Measurements from ENCODE around the gene TBATA.

The TBATA gene

DNA sequence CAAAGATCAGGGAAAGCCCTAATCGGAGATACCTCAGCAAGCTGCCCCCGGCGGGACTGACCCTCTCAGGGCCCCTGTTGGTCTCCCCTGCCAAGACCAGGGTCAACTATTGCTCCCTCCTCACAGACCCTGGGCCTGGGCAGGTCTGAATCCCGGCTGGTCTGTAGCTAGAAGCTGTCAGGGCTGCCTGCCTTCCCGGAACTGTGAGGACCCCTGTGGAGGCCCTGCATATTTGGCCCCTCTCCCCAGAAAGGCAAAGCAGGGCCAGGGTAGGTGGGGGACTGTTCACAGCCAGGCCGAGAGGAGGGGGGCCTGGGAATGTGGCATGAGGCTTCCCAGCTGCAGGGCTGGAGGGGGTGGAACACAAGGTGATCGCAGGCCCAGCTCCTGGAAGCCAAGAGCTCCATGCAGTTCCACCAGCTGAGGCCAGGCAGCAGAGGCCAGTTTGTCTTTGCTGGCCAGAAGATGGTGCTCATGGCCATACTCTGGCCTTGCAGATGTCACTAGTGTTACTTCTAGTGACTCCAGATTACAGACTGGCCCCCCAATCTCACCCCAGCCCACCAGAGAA is 24.1 kb downstream of the TBATA start:
- DNase-seq (ENCODE audit: low spot score): no peak

DNA sequence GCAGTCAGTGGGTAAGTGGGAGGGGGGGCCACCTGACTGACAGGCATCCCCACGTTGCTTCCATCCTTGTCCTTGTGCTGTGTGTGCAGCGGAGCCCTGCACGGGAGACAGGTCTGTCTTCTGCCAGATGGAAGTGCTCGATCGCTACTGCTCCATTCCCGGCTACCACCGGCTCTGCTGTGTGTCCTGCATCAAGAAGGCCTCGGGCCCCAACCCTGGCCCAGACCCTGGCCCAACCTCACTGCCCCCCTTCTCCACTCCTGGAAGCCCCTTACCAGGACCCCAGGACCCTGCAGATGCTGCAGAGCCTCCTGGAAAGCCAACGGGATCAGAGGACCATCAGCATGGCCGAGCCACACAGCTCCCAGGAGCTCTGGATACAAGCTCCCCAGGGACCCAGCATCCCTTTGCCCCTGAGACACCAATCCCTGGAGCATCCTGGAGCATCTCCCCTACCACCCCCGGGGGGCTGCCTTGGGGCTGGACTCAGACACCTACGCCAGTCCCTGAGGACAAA is 24.8 kb downstream of the TBATA start:
- no peak for DNase-seq (ENCODE audit: low spot score)

DNA sequence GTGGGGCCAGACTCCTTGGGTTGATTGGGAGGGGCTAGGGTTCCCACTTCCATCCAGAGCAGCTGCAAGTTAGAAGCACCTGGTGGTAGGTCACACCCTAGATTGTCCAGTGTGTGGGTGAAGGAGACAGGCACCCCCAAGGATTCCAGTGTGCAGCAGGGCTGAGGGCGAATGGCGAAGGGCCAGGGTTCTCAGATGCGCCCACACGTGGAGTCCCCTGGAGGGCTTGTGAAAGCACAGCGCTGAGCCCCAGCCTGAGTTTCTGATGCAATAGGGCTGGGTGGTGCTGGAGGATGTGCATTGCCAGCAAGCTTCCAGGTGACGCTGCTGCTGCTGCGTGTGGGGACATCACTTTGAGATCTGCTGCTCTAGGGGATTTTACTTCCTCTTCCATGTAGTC is 25.4 kb downstream of the TBATA start:
- no peak for DNase-seq (ENCODE audit: low spot score)

DNA sequence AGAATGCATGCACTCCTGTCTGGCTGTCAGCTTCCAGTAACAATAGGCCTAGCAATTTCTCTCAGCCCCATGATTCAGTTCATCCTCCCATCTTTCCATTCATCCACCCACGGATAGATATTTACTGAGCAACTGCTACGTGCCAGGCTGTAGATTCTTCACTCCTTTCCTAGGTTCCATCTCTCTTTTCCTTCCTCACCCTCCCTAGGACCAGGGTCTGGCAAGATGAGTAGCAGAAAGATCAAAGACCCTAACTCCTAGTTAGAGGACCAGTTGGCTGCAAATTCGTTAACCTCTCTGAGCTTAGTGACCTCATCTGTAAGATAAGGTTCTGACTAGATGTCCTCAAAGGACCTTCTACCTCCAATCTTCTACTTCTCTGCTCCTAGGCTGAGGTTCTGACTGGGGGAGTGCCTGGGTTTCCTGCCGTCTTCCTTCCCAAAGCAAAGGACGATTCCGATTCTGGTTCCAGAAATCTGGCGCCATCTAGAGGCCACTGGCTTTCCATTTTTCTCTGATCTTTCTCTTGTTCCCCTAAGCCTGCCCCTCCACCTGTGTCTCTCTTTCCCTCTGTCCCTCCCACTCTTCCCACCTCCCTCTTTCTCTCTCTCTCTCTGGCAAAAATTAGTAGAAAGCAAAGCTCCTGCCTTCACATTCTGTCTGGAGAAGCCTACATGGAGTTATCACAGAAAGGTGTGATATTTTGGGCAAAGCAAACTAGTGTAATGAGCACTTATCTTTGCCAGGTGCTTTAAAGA is 26.2 kb downstream of the TBATA start:
- peak; percentile 64 for DNase-seq (ENCODE audit: low spot score)

DNA sequence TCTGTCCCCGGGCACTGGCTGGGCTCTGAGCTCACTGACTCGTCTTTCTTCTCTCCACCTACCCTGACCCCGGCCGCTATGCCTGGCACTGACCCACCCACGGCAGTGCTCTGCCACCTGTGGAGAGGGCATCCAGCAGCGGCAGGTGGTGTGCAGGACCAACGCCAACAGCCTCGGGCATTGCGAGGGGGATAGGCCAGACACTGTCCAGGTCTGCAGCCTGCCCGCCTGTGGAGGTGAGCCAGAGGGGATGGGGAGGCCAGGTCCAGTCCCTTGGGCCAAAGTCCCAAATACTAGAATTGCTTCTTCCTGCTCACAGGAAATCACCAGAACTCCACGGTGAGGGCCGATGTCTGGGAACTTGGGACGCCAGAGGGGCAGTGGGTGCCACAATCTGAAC is 27.3 kb downstream of the TBATA start:
- no peak for DNase-seq (ENCODE audit: low spot score)

DNA sequence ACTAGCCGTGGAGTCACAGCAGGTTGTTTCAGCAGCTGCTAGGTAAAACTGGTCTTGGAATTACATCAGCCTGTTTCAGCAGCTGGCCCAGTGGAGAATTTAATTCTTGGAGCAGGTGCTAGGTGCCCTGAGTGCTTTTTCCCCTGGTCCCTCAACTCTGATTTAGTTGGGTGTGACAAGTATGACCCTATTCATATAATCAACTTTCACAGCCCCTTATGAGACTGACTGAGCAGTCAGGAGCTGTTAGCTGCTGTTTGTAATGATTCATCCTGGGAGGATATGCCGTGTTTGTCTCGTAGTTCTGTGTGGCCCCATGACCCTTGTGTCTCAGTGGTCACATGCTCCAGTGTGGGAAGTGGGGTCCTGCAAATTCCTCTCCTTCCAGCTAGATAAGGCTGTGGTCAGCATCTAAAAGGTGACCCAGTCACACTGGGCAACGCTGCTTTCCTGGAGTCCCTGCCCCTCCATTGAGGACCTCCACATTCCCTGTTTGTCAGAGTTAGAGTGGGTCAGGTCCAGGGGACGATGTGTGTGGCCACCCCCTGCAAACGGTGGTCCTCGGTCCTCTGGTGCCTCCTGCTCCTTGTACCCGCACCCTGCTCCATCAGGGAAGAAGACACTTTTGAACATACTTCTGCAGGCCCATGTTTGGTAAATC is 28.3 kb downstream of the TBATA start:
- DNase-seq (ENCODE audit: low spot score): no peak

DNA sequence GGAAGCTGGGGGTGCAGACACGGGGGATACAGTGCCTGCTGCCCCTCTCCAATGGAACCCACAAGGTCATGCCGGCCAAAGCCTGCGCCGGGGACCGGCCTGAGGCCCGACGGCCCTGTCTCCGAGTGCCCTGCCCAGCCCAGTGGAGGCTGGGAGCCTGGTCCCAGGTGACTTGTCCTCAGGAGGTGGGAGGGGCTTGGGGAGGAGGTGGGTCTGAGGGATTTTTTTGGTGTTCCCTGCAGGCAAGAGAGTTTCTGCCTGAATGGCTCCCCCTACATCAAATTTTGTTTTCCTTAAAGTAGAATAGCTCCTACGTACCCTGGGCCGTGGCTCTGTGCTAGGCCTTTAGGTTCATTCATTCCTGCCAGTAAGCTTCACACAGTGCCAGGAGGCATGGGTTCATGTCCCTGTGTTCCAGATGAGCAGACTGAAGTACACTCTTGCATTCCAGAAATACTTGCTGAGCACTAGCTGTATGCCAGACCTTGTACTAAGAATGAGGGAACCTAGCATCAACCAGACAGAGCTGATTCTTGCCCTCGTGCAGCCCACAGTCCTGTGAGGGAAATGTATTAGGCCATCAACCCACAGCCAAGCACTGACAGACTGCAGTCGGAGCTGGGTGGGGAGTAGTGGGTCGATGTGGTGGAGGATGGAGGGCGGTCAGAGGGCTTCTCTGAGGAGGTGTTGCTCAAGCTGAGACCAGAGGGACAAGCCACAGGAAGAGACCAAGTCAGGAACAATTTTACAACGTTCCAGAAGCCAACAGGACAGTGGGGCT is 31.1 kb downstream of the TBATA start:
- DNase-seq (ENCODE audit: low spot score): no peak

DNA sequence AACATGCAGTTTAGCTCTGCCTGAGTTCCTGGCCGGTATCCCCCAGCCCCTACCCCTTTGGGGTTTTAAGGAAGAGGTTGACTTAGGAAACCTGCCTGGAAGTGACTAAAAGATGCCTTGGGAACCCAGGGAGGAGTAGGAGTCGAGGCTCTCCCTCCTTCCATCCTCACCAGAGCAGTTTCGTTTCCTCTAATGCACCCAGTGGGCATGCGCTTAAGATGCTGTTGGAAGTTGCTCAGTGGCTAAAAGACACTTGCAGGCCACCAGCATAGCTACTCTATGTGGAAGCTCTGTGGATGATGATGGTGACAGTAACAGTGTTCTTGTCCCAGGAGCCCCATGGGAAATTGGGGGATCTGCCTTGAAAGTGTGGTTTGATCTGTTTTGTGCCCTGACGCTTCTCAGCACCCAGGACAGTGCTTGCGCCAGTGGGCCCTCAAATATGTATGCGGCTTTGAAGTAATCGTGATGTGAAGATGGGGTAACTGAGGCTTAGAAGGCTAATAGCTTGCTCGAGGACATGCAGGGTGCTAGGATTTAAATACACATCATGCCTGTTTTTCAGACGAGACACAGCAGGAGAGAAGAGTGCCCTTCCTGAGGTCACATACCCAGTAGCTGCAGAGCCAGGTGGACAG is 32.0 kb downstream of the TBATA start:
- DNase-seq (ENCODE audit: low spot score): no peak

DNA sequence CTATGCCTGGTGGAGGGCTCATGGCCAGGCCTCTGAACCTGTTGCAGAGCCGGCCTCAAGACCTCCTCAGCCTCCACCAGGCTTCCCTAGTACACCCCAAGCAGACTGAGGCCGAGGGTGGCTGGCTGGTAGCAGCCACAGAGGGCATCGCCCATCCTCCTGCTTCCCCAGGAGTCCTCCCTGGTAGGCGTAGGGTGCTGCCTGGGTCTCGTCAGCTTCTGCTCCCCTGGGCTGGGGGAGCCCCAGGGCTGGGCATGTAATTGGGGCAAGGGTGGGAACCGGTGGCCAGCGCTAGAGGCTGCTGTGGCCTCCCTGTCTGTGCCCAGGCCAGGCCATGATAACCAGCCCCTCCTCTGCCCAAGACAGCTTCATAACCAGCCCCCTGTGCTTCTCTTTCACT is 32.6 kb downstream of the TBATA start:
- DNase-seq (ENCODE audit: low spot score): no peak

DNA sequence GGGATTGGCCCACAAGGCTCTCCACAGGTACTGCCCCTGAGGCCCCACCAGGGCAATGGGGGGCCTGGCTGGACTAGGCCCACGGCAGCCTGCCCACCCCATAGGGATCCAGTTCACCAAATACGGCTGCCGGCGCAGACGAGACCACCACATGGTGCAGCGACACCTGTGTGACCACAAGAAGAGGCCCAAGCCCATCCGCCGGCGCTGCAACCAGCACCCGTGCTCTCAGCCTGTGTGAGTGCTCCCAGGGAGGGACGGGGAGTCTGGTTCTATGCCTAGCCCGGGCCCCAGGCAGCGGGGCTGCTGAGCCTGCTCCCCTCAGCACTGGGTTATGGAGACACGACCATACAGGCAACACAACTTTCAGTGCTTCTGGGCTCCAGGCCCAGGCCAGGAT is 33.2 kb downstream of the TBATA start:
- no peak for DNase-seq (ENCODE audit: low spot score)

DNA sequence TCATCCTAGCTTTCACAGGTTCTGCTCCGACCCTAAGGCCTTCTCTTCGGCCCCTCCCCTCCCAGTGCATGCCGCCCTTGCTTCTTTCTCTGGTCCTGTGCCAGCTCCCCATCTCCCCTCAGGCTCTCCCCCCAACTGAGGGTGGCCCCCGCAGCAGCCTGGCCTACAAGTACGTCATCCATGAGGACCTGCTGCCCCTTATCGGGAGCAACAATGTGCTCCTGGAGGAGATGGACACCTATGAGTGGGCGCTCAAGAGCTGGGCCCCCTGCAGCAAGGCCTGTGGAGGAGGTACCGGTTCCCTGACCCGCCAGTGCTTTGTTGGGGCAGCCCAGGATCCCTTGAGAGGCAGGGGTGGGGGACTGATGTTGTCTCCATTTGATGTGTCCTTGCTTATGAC is 33.8 kb downstream of the TBATA start:
- DNase-seq (ENCODE audit: low spot score): no peak

DNA sequence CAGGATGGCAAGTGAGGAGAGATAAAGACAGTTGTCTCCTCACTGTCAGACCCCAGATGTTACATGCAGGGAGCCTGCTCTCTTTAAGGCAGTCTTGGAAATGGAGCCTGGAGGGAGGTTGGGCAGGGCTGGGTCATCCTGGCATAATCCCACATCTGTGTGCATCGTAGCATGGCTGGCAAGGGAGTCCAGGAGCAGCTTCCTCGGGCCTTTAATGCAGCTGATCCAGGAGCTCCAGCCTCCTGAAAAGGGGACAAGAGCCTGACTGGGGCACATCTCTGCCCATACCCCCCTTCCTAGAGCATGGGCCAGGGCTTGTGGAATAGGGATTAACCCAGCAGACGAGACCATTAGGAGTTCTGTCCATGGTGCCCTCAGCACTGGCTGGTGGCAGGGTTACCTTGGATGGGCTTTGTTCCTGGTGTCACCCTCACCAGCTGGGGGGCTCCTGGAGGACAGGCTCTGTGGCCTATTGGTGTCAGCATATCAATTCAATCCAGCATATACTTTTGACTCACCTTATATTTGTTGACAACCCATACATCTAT is 34.9 kb downstream of the TBATA start:
- DNase-seq (ENCODE audit: low spot score): no peak

DNA sequence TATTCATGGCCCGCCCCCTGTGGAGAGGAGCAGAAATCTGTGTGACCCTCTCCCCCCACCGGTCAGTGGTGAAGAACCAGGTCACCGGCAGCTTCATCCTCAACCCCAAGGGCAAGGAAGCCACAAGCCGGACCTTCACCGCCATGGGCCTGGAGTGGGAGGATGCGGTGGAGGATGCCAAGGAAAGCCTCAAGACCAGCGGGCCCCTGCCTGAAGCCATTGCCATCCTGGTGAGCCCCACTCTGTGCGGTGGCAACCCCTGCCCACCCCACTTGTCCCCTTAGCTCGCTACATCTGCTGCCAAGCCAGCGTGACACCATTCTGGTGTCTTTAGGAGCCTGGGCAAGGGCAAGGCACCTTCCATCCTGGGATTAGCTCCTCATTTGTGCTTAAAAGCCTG is 35.4 kb downstream of the TBATA start:
- no peak for DNase-seq (ENCODE audit: low spot score)

DNA sequence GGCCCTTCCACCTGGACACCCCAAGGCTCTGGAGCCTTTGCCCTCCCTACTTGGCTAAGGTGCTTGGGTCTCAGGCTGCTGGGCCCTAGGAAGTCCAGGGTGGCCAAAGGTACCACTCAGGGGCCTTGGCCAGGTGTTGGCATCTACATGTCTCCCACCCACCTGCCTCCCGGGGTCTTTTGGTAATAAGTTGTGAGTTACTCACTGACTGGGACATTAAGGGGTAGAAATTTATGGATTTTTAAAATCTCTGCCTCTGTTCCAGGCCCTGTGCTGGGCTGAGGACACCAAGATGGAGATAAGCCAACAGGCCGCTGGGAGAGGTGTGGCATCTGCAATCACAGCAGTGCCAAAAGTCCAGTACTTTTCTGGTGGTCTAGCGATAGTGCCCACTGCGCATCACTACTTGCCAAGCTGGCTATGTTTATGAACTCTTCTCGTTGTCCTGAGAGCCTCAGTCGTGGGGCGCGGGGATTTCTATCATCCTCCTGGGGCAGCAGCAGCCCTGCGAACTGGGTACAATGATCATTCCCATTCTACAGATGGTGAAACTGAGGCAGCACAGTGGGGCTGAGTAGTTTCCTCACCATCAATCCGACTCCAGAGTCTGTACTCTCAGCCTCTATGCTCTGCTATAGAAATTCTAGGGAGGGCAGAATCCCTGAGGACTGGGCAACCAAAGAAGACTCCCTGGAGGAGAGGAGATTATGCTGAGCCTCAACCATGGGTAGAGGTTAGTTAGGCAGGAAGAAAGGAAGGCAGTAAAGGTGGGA is 36.2 kb downstream of the TBATA start:
- no peak for DNase-seq (ENCODE audit: low spot score)

DNA sequence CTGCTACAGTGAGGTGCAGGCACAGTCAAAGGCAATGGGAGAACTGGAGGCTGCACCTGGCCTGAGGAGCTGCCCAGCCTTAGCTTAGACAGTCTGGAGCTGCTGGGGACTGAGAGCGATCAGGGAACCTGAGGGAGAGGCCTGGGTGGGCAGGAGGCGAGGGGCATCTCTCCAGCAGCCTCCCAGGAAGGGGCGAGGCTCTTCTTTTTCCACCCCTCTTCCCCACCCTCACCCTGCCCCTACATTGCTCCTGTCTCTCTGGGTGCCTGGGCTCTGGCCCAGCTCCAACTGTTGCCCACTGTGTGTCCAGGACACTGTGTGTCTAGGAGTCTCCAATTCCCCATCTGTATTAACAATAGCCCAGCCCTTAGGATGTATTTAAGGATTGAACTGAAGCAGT is 36.9 kb downstream of the TBATA start:
- DNase-seq (ENCODE audit: low spot score): no peak

DNA sequence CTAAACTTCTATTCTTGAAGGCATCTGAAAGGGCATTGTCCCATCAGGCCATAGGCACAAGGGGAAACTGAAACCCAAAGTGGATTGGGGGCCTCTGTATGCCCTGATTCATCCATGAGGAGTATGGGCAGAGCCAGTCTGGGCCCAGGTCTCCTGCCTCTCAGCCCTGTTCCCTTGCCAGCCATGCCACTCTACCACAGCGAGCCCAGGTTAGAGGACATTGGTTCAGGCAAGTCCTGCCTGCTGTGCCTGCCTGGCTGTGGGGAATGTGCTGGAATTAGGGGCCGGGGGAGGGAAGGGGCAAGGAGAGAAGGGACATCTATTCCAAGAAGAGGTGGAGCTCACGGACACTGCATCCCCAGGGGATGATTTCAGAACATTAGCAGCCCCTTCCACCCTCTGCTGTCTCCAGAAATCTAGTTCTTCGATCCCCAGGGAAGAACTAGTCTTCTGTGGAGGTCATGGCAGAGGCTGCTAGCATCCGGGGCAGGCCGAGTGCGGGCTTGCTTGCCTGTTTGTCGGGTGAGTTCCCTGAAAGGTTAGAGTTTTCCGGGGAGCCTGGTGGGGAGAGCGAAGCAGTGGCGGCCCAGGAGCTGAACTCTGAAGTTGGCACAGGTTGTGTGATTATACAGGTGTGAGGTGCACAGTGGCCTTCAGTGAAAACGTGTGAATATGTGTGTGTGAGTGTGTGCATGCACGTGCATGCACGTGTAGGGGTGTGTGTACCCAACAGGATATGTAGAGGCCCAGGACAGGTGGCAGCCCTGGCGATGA is 37.8 kb downstream of the TBATA start:
- DNase-seq (ENCODE audit: low spot score): no peak

DNA sequence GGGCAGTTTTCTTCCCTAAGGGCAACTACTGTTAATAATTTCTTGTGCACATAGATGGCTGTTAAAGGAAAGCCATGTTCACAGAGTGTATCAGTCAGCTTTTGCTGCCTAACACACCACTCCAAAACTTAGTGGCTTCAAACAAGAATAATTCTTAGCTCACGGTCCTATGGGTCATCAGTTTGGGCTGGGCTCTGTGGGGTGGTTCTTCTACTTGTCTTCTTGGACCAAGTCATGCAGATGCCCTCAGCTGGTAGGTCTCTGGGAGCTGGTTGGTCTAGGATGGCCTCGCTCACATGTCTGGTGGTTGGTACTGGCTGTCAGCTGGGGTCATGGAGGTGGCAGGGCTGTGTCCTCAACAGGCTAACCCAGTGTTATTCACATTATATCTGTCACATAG is 39.6 kb downstream of the TBATA start:
- DNase-seq (ENCODE audit: low spot score): no peak

DNA sequence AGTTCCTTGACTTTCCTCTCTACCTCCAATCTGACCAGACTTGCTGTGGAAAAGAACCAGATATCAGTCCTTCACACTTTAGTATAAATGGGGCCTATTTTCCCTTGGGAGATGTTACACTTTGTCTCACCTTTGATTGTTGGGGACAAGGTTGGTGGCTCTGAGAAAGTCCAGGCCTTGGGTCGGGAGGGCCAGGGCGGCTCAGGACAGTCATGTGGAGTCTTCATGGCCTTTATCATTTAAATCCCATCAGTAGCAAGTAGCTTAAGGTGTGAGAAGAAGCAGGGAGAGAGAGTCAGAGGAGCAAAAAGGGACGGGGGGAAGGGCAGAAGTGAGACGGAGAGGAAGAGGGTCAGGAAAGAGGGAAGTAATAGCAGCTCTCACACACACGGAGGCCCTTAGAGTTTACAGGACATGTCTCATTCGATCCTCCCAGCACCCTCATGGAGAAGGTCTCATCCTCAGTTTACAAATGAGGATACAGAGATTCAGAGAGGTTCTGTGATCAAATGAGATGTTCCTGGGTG is 40.5 kb downstream of the TBATA start:
- no peak for DNase-seq (ENCODE audit: low spot score)

DNA sequence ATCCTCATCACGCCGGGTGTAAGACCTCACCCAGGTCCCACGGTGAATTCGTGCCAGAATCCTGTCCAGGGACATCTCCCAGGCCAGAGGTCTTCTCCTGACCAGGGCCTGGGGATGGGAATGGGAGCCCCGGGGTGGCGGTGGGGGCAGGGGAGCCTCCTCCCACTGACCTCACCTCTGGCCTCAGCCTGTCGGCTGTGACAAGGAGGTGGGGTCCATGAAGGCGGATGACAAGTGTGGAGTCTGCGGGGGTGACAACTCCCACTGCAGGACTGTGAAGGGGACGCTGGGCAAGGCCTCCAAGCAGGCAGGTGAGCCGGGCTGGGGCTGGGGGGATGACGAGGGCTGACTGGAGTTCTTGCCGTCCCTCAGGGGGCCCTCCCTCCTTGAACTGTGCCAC is 41.3 kb downstream of the TBATA start:
- no peak for DNase-seq (ENCODE audit: low spot score)

DNA sequence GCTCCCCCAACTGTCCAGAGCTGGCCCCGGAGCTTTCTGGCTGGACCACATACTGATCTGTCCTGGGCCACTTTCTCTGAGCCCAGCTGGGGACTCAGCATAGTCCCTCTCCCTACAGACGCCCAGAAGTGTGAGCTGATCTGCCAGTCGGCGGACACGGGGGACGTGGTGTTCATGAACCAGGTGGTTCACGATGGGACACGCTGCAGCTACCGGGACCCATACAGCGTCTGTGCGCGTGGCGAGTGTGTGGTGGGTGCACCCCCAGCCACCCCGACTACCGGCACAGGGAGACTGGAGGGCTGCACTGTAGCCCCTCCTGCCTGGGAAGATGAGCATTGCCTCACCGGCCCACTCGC is 41.8 kb downstream of the TBATA start:
- DNase-seq (ENCODE audit: low spot score): no peak

All from activated CD4-positive, alpha-beta T cell treated with anti-CD3 and anti-CD28 coated beads, Interleukin-2, Interleukin-4, amounts not matched to agents 100 ng/mL and 50 ng/mL, durations not matched to agents 16 hours and 8 hours (primary cell).